Measurements from ENCODE around the gene USP3. TPM values are rescaled to one million over a fixed set of nuclear protein-coding genes. Genes with fewer than 3 reads are reported as not detected.

Gene USP3
- total and polyA plus RNA-seq, 2 of the 13 experiments (the other 11 are each of a cell fraction or from before 2014, with no cell fraction given) = 14.3 to 61.2 TPM

GRCh38 chr15:63503739-63504246, 600 bp upstream of the USP3 start (continued):
- TF ChIP-seq HNRNPH1 (optimal IDR thresholded peaks at IDR 0.05; ENCODE audit: low read depth, low read length) = no peak
- TF ChIP-seq FOXK1 (CRISPR knock-in tag; IDR thresholded peaks at IDR 0.05; ENCODE audit: borderline replicate concordance, low read depth) = no peak
- TF ChIP-seq NBN (conservative IDR thresholded peaks at IDR 0.05) = no peak
- TF ChIP-seq PAF1 (CRISPR knock-in tag; IDR thresholded peaks at IDR 0.05) = no peak
- TF ChIP-seq ZNF432 (CRISPR knock-in tag; IDR thresholded peaks at IDR 0.05; ENCODE audit: borderline replicate concordance) = no peak
- TF ChIP-seq DBP (CRISPR knock-in tag; IDR thresholded peaks at IDR 0.05; ENCODE audit: not compliant biosample characterization) = no peak
- no peak for TF ChIP-seq KLF11 (CRISPR knock-in tag; IDR thresholded peaks at IDR 0.05)
- TF ChIP-seq CHCHD3 (CRISPR knock-in tag; IDR thresholded peaks at IDR 0.05) = no peak
- no peak for TF ChIP-seq ZFYVE20 (CRISPR knock-in tag; IDR thresholded peaks at IDR 0.05; ENCODE audit: borderline replicate concordance, low read depth)
- TF ChIP-seq ZNF720 (CRISPR knock-in tag; IDR thresholded peaks at IDR 0.05) = no peak
- no peak for TF ChIP-seq ELF3 (CRISPR knock-in tag; IDR thresholded peaks at IDR 0.05)
- TF ChIP-seq ZSCAN21 (CRISPR knock-in tag; IDR thresholded peaks at IDR 0.05; ENCODE audit: borderline replicate concordance) = no peak; the same call in none of the 2 replicates
- no peak; the same call in none of the 2 replicates for TF ChIP-seq ATF7-NPFF (CRISPR knock-in tag; IDR thresholded peaks at IDR 0.05; ENCODE audit: low read depth)
- no peak for TF ChIP-seq NFYC (CRISPR knock-in tag; IDR thresholded peaks at IDR 0.05)
- TF ChIP-seq ZNF235 (CRISPR knock-in tag; IDR thresholded peaks at IDR 0.05; ENCODE audit: borderline replicate concordance) = no peak
- TF ChIP-seq ZNF24 (IDR thresholded peaks at IDR 0.05) = no peak
- no peak for TF ChIP-seq SNRNP70 (IDR thresholded peaks at IDR 0.05; ENCODE audit: low read depth, low read length)
- TF ChIP-seq ZFP90 (CRISPR knock-in tag; IDR thresholded peaks at IDR 0.05; ENCODE audit: borderline replicate concordance) = no peak
- TF ChIP-seq RARA (CRISPR knock-in tag; IDR thresholded peaks at IDR 0.05) = no peak
- TF ChIP-seq PREB (CRISPR knock-in tag; IDR thresholded peaks at IDR 0.05) = no peak
- TF ChIP-seq ZNF747 (CRISPR knock-in tag; IDR thresholded peaks at IDR 0.05; ENCODE audit: borderline replicate concordance) = no peak
- no peak for TF ChIP-seq KDM1A (CRISPR knock-in tag; IDR thresholded peaks at IDR 0.05)
- no peak for TF ChIP-seq KAT7 (CRISPR knock-in tag; IDR thresholded peaks at IDR 0.05; ENCODE audit: borderline replicate concordance)
- no peak for TF ChIP-seq SETDB1 (CRISPR knock-in tag; IDR thresholded peaks at IDR 0.05; ENCODE audit: borderline replicate concordance)
- TF ChIP-seq ZKSCAN1 (IDR thresholded peaks at IDR 0.05; ENCODE audit: low read length) = no peak
- no peak for TF ChIP-seq ZSCAN5A (CRISPR knock-in tag; IDR thresholded peaks at IDR 0.05; ENCODE audit: borderline replicate concordance)
- no peak for TF ChIP-seq KAT2B (IDR thresholded peaks at IDR 0.05; ENCODE audit: borderline replicate concordance, low read depth, low read length)
- no peak for TF ChIP-seq NONO (IDR thresholded peaks at IDR 0.05)
- no peak for TF ChIP-seq NONO (CRISPR knock-in tag; conservative IDR thresholded peaks at IDR 0.05)
- no peak for TF ChIP-seq RORA (CRISPR knock-in tag; IDR thresholded peaks at IDR 0.05)
- no peak for TF ChIP-seq ZNF552 (CRISPR knock-in tag; IDR thresholded peaks at IDR 0.05; ENCODE audit: borderline replicate concordance)
- TF ChIP-seq JUNB (CRISPR knock-in tag; IDR thresholded peaks at IDR 0.05; ENCODE audit: borderline replicate concordance) = 0 out of 2 replicates have a peak, but pooled peaks have one; percentile 2

Measured in HepG2 (cell line).